Fibroblast of skin of abdomen (primary cell): Measurements from ENCODE around the gene TSEN54.

Experiments used
- DNase-seq: peaks from one replicate; pipeline ENCODE4 v3.0.0-alpha.2; 2013

TSEN54 gene

DNA sequence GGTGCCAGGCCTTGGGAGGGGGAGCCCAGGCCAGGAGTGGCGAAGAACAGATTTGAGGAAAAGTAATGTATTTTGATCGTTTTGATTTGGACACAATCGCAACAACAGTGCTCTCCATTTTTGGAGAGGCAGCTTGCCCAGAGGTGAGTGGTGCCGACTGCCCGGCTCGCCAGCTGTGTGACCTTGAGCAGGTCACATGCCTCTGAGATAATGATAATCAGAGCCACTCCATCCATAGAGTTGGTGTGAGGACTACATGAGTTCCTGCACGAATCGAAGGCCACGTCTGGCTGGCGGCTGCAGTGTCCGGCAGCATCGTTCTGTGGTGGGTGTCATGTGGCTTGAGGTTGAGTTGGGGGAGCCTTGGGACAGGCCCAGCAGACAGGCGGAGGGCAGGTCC is 29.9 kb downstream of the TSEN54 start:
- DNase-seq = no peak

GRCh38 chr17:75547091-75547490 is 30.8 kb downstream of the TSEN54 start:
- DNase-seq = no peak

- DNase-seq = no peak
These were observed 32.5 kb downstream of the TSEN54 start for GRCh38 chr17:75548813-75549212.

GRCh38 chr17:75549246-75550138 is 33.2 kb downstream of the TSEN54 start:
- no peak for DNase-seq

DNA sequence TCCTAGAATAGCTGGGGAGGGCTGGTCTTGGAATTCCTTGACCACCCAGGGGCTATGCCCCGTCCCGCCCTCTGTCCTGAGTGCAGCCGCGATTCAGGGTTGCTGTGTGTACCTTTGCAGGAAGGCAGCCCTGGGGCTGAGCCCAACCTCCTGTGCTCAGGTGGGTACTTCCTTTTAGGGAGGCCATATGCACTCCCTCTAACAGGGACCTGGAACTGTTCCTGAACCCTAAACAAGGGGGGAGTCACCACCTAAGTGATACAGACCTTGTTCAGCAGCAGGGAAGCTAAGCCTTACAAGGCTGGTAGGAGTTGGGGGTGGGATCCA is 33.8 kb downstream of the TSEN54 start:
- no peak for DNase-seq

- DNase-seq = peak; percentile 27
These were observed 34.9 kb downstream of the TSEN54 start for GRCh38 chr17:75551266-75551665.

- DNase-seq = peak; percentile 60
These were observed 36.3 kb downstream of the TSEN54 start for GRCh38 chr17:75552425-75553294.

DNA sequence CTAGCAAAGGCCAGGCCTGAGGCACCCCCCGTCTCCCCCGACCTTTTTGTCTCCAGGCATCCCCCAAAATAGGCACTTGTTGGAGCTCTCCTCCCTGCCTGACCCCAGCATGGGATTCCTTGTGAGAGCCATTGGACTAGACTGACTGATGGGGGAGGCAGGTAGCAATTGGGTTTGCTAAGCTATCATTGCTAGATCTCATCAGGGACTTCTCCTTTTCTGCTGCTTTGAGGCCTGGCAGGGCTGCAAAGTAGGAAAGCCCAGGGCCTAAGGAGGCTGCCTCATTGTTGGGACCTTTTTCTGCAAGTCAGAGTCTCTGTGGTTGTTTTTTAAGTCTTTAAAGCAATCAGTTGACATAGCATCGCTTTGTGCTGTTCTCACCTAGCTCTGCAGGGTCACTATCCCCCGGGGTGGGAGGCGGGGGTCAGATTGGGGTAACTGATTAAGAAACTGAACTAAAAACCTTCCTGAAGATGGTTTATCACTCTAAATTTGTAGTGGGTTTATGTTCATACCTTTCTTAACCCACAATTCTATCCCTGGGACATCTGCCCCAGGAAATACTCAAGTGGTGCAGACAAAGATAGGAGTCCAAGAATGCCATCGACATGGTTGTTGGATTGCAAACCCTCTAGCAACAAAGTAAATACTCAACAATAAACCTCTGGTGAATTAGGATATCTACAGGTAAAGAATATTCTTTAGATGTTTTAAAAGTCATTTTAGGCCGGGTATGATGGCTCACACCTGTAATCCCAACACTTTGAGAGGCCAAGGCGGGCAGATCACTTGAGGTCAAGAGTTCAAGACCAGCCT is 37.2 kb downstream of the TSEN54 start:
- DNase-seq = no peak

DNA sequence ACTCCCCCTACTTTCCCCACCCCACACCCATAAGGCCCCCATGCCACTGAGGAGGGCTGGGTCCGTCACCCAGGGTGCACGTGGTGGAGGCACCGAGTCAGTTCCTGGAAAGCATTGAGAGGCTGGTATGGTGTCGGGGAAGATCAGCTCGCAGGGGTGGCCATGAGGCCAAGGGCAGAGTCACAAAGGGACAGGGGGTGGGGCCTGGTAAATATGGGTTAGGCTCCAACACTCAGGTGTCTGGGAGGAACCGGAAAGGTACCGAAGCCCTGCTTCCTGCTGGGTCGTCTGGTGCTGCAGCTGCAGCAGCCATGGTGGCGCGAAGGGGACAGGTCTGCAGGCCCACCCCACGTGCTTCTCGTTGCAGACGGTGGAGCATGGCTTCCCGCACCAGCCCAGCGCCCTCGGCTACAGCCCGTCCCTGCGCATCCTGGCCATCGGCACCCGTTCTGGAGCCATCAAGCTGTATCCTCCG is 39.4 kb downstream of the TSEN54 start:
- DNase-seq = no peak

GRCh38 chr17:75557075-75557851 is 40.9 kb downstream of the TSEN54 start:
- DNase-seq = no peak

GRCh38 chr17:75557852-75558665 is 41.7 kb downstream of the TSEN54 start:
- no peak for DNase-seq

DNA sequence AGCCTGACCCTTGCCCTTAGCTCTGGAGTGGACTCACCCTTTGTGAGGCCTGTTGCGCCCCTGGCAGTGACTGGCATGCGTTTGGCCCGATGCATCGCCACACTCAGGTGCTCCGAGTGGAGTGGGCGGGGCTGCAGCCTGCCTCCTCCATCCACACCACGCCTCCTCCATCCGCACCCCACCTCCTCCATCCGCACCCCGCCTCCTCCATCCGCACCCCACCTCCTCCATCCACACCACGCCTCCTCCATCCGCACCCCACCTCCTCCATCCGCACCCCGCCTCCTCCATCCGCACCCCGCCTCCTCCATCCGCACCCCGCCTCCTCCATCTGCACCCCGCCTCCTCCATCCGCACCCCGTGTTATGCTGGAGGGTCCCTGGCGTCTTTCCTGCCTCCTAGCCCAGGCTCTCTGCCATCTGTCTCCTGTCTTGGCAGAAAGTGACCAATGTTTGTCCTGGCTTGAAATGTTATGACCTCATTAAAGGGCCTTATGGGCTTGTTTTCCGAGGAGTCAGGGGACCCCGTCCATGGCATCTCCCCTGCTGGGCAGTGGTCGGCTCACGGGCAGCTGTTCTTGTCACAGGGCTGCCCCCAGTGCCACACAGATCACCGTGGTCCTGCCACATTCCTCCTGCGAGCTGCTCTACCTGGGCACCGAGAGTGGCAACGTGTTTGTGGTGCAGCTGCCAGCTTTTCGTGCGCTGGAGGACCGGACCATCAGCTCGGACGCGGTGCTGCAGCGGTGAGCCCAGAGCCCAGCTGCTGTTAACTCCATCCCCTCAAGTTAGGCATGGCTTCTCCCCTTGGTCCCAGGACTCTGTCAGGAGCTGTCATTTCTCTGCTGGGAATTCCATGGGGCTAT is 42.6 kb downstream of the TSEN54 start:
- no peak for DNase-seq

DNA sequence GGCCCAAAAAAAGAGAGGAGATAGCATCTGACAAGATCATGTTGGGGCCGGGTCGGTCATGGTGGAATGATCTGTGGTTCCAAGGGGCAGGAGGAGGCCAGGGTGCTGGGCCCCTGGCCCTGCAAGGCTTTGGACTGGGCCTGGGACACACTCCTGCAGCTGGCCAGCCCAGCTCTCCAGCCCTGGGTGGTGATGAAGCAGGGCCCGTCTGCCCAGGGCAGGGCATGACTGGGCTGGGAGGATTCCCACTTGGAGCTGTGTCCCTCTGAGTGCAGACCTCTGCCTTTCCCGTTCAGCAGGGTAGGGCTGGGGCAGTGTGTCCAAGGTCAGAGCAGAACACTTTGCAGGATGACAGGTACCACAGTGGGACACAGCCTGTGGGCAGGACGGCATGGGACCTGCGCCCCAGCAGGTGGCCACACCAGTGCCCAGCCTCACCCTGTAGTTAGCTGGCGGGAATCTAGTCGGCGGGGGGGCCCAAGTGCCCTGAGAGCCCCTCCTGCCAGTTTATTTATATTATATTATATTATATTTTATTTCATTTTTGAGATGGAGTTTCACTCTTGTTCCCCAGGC is 43.7 kb downstream of the TSEN54 start:
- no peak for DNase-seq

GRCh38 chr17:75561927-75562603 is 45.7 kb downstream of the TSEN54 start:
- DNase-seq = no peak

- no peak for DNase-seq
These were observed 46.9 kb downstream of the TSEN54 start for GRCh38 chr17:75563063-75563758.

DNA sequence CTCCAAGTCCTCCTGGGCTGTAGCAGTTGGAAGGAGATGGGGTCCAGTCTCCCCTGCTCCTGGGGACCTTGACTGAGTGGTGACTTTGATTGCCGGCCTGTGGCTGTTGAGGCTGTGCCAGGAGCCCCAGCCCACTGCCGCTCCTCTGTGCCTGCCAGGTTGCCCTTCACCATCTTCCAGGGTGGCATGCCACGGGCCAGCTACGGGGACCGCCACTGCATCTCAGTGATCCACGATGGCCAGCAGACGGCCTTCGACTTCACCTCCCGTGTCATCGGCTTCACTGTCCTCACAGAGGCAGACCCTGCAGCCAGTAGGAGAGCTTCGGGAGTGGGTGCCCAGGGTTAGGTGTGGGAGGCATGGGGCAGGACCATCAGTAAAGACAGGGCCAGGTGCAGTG is 47.9 kb downstream of the TSEN54 start:
- no peak for DNase-seq

DNA sequence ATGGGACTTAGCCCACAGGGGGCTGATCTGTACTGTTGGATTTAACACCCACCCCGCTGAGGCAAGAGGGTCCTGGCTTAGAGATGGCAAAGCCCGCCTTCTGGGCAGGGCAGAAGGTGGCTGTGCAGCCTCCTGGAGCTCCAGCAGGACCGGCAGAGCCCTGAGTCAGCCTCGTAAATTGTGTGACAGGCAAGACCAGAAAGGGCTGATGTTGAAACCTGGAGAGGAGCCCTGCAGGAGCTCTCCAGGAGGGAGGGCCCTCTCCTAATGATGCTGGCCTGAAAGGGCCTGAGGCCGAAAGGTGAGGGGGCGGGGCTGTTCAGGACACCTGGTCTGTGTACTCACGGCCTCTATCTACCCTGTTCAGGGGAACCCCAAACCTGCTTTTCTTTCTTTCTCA is 48.7 kb downstream of the TSEN54 start:
- no peak for DNase-seq

GRCh38 chr17:75565618-75566017 is 49.3 kb downstream of the TSEN54 start:
- DNase-seq = no peak
